HCT116 (cell line): ENCODE data around the gene KRT33B.

Experiments
- JUND ChIP-seq: IDR thresholded peaks from 2 replicates; pipeline ENCODE4 v1.6.1; 2012
- POLR2A ChIP-seq: IDR thresholded peaks from 2 replicates; pipeline ENCODE4 v1.7.0; 2011; ENCODE audit warnings: borderline replicate concordance; ENCODE audit not compliant: insufficient read depth, insufficient read length; ENCODE audit errors: extremely low read depth
- RAD21 ChIP-seq: IDR thresholded peaks from 2 replicates; pipeline ENCODE4 v1.6.1; 2012; ENCODE audit warnings: low read depth, mild to moderate bottlenecking
- YY1 ChIP-seq: IDR thresholded peaks from 2 replicates; pipeline ENCODE4 v1.6.1; 2011; ENCODE audit warnings: low read length, low read depth, moderate library complexity, mild to moderate bottlenecking; ENCODE audit not compliant: insufficient replicate concordance; ENCODE audit errors: extremely low read depth
- TF ChIP-seq, protein P1 (sequence below), 3 experiments: fragments of 200-600 bp in 1 of 3; sonication (generic) in 1 of 3; IDR thresholded peaks in 2 of 3; conservative IDR thresholded peaks in 1 of 3; 2 replicates each; pipeline ENCODE4 v1.5.1; 2012 to 2017; ENCODE audit warnings: low read depth in 2 of 3, low read length in 2 of 3, antibody characterized with exemption in 1 of 3, borderline replicate concordance in 1 of 3, control low read depth in 1 of 3, mild to moderate bottlenecking in 1 of 3, mixed read lengths in 1 of 3, mixed run types in 1 of 3, moderate library complexity in 1 of 3; ENCODE audit not compliant: insufficient read depth in 1 of 3

DNA sequence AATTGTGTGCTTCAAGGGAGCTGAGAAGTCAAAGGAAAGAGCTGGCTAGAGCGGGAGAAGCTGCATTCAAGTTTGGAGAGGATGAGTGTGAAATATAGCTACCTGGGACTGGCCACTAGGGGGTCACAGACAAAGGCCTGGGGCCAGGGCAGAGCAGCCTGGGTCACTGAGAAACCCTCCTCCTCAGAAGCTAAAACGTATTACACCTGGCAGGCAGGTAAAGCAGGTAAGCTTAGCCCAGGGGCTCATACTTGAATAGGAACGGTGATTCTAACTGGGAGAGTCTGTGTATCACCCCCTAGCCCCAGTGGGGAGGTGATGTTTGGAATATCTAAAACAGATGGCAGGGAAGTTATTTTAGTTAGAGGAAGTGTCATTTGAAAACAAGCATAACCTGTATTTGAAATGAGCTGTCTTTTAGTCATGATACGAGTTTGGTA, 48.0 kb upstream of the KRT33B start:
- TF ChIP-seq POLR2A (no peak), YY1 (no peak), RAD21 (peak; percentile 62), JUND (no peak)
- TF ChIP-seq, protein P1, sequence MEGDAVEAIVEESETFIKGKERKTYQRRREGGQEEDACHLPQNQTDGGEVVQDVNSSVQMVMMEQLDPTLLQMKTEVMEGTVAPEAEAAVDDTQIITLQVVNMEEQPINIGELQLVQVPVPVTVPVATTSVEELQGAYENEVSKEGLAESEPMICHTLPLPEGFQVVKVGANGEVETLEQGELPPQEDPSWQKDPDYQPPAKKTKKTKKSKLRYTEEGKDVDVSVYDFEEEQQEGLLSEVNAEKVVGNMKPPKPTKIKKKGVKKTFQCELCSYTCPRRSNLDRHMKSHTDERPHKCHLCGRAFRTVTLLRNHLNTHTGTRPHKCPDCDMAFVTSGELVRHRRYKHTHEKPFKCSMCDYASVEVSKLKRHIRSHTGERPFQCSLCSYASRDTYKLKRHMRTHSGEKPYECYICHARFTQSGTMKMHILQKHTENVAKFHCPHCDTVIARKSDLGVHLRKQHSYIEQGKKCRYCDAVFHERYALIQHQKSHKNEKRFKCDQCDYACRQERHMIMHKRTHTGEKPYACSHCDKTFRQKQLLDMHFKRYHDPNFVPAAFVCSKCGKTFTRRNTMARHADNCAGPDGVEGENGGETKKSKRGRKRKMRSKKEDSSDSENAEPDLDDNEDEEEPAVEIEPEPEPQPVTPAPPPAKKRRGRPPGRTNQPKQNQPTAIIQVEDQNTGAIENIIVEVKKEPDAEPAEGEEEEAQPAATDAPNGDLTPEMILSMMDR (IDR thresholded peaks at IDR 0.05 in 2 of 3, conservative IDR thresholded peaks at IDR 0.05 in 1 of 3; ENCODE audit: borderline replicate concordance in 1 of 3, insufficient read depth in 1 of 3, low read depth in 2 of 3, low read length in 2 of 3), result peak; percentile 45 to 81 (median 73); a peak in 5 of 6 replicates
